ENCODE measurements around the gene COX10.
"Not testable (repeated sequence)": the region's sequence is repeated elsewhere in the genome, so short reads cannot be mapped to it uniquely, and the experiment has no call there.

COX10 gene

GRCh38 chr17:14152721-14153120 is 83.4 kb downstream of the COX10 start:
- no peak for DNase-seq (ENCODE audit: low spot score in 2 of 2)
- in situ Hi-C loops (cut with MboI; ENCODE audit: low sequenced_read_pairs), result no loop called here
- H3K27me3 ChIP-seq (ENCODE audit: low read depth), result no peaks in the 10 kb centered on the region
- no peak overlapping the region for H3K4me3 ChIP-seq
- H3K4me1 ChIP-seq, result no peaks in the 10 kb centered on the region
- no peaks in the 10 kb centered on the region for H3K36me3 ChIP-seq (replicated peaks)
- no peaks in the 10 kb centered on the region for H3K9me3 ChIP-seq

GRCh38 chr17:14153374-14153773 is 84.1 kb downstream of the COX10 start:
- no peak overlapping the region for H3K4me3 ChIP-seq

GRCh38 chr17:14156689-14157088 is 87.4 kb downstream of the COX10 start:
- DNase-seq (ENCODE audit: low spot score in 2 of 2), result no peak
- no peak overlapping the region for H3K4me3 ChIP-seq
- no peaks in the 10 kb centered on the region for H3K36me3 ChIP-seq (replicated peaks)
- no peaks in the 10 kb centered on the region for H3K27me3 ChIP-seq (ENCODE audit: low read depth)
- no peaks in the 10 kb centered on the region for H3K9me3 ChIP-seq
- in situ Hi-C loops (cut with MboI; ENCODE audit: low sequenced_read_pairs), result no loop called here
- H3K4me1 ChIP-seq, result no peaks in the 10 kb centered on the region

More at GRCh38 chr17:14153374-14153773, 84.1 kb downstream of the COX10 start:
- in situ Hi-C loops (cut with MboI; ENCODE audit: low sequenced_read_pairs), result no loop called here
- Histone ChIP-seq H3K4me1 (no peaks in the 10 kb centered on the region), H3K36me3 (replicated peaks) (no peaks in the 10 kb centered on the region), H3K27me3 (ENCODE audit: low read depth) (no peaks in the 10 kb centered on the region), H3K9me3 (no peaks in the 10 kb centered on the region)
- DNase-seq (ENCODE audit: low spot score in 2 of 2), result no peak

- Histone ChIP-seq H3K4me1 (no peaks in the 10 kb centered on the region), H3K36me3 (replicated peaks) (no peaks in the 10 kb centered on the region; the same call in 1 of the 2 replicates), H3K9me3 (no peaks in the 10 kb centered on the region), H3K4me3 (no peak overlapping the region), H3K27me3 (ENCODE audit: low read depth) (no peaks in the 10 kb centered on the region)
- no peak for DNase-seq (ENCODE audit: low spot score in 2 of 2)
- in situ Hi-C loops (cut with MboI; ENCODE audit: low sequenced_read_pairs), result no loop called here
These were observed 88.5 kb downstream of the COX10 start for GRCh38 chr17:14157822-14158221.

DNA sequence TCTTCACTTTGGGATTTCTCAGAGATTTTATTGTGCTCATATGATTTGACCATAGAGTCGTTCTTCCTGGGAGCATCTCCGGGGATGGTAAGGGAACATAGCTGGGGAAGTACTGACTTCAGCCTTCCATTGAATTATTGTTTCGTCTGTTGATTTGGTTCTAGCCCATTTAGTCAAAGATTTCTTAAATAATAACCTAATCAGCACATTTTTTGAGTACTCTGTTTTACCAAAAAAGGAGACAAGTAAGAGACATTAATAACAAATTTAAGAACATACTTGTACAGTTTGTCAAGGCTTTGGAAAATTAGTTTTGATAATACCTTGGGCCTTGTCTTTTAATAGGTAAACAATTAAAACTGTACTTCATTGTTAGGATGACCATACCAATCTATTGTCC is 89.4 kb downstream of the COX10 start:
- no peak for DNase-seq (ENCODE audit: low spot score in 2 of 2)
- H3K9me3 ChIP-seq, result no peaks in the 10 kb centered on the region
- in situ Hi-C loops (cut with MboI; ENCODE audit: low sequenced_read_pairs), result no loop called here
- no peaks in the 10 kb centered on the region for H3K4me1 ChIP-seq
- no peaks in the 10 kb centered on the region for H3K27me3 ChIP-seq (ENCODE audit: low read depth)
- no peaks in the 10 kb centered on the region; the same call in 1 of the 2 replicates for H3K36me3 ChIP-seq (replicated peaks)
- no peak overlapping the region for H3K4me3 ChIP-seq

DNA sequence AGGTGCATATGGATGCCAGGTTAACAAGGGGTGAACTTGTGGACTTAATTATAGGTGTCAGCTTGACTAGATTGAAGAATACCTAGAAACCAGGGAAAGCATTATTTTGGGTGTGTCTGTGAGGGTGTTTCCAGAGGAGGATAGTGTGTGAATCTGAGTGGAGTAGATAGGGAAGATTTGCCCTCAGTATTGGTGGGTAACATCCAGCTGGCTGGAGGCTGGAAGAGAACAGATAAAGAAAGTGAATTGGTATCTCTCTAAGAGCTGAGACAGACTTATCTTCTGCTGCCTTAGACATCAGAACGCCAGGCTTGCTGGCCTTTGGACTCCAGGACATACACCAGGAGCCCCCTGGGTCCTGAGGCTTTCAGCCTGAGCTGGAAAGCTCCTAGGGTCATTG is 92.1 kb downstream of the COX10 start:
- H3K27me3 ChIP-seq (ENCODE audit: low read depth), result no peaks in the 10 kb centered on the region
- no peak for DNase-seq (ENCODE audit: low spot score in 2 of 2)
- no peak overlapping the region for H3K4me3 ChIP-seq
- no peaks in the 10 kb centered on the region; the same call in 1 of the 2 replicates for H3K36me3 ChIP-seq (replicated peaks)
- peaks cover 2% of the 10 kb centered on the region; the same call in 1 of the 2 replicates for H3K4me1 ChIP-seq
- in situ Hi-C loops (cut with MboI; ENCODE audit: low sequenced_read_pairs), result no loop called here
- no peaks in the 10 kb centered on the region for H3K9me3 ChIP-seq

GRCh38 chr17:14165616-14166015 is 96.3 kb downstream of the COX10 start:
- no peak for DNase-seq (ENCODE audit: low spot score in 2 of 2)
- no peaks in the 10 kb centered on the region; the same call in 1 of the 2 replicates for H3K36me3 ChIP-seq (replicated peaks)
- H3K4me1 ChIP-seq, result peaks cover 2% of the 10 kb centered on the region; the same call in 1 of the 2 replicates
- H3K27me3 ChIP-seq (ENCODE audit: low read depth), result no peaks in the 10 kb centered on the region
- in situ Hi-C loops (cut with MboI; ENCODE audit: low sequenced_read_pairs), result no loop called here
- no peaks in the 10 kb centered on the region for H3K9me3 ChIP-seq
- H3K4me3 ChIP-seq, result no peak overlapping the region

GRCh38 chr17:14167831-14168230 is 98.5 kb downstream of the COX10 start:
- H3K36me3 ChIP-seq (replicated peaks); DNase-seq (ENCODE audit: low spot score in 2 of 2); H3K9me3 ChIP-seq; in situ Hi-C loops (cut with MboI; ENCODE audit: low sequenced_read_pairs); H3K4me1 ChIP-seq; H3K4me3 ChIP-seq; H3K27me3 ChIP-seq (ENCODE audit: low read depth): not testable (repeated sequence)

DNA sequence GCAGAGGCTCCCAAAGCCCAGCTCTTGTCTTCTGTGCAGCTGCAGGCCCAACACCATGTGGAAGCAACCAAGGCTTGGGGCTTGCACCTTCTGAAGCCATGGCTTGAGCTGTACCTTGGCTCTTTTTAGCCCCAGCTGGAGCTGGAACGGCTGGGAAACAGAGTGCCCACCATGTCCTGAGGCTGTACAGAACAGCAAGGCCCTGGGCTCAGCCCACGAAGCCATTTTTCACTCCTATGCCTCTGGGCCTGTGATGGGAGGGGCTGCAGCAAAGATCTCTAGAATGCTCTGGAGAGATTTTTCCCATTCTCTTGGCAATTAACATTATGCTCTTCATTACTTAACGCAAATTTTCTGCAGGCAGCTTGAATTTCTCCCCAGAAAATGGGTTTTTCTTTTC is 99.3 kb downstream of the COX10 start:
- Histone ChIP-seq H3K4me1 (peaks cover 2% of the 10 kb centered on the region; the same call in 1 of the 2 replicates), H3K4me3 (no peak overlapping the region), H3K36me3 (replicated peaks) (no peaks in the 10 kb centered on the region), H3K27me3 (ENCODE audit: low read depth) (no peaks in the 10 kb centered on the region), H3K9me3 (no peaks in the 10 kb centered on the region)
- in situ Hi-C loops (cut with MboI; ENCODE audit: low sequenced_read_pairs), result no loop called here
- no peak for DNase-seq (ENCODE audit: low spot score in 2 of 2)

GRCh38 chr17:14169287-14169686 is 100.0 kb downstream of the COX10 start:
- DNase-seq (ENCODE audit: low spot score in 2 of 2), result no peak
- no peaks in the 10 kb centered on the region for H3K9me3 ChIP-seq
- in situ Hi-C loops (cut with MboI; ENCODE audit: low sequenced_read_pairs), result no loop called here
- H3K4me3 ChIP-seq, result no peak overlapping the region
- H3K27me3 ChIP-seq (ENCODE audit: low read depth), result no peaks in the 10 kb centered on the region
- H3K4me1 ChIP-seq, result peaks cover 2% of the 10 kb centered on the region; the same call in 1 of the 2 replicates
- no peaks in the 10 kb centered on the region for H3K36me3 ChIP-seq (replicated peaks)

DNA sequence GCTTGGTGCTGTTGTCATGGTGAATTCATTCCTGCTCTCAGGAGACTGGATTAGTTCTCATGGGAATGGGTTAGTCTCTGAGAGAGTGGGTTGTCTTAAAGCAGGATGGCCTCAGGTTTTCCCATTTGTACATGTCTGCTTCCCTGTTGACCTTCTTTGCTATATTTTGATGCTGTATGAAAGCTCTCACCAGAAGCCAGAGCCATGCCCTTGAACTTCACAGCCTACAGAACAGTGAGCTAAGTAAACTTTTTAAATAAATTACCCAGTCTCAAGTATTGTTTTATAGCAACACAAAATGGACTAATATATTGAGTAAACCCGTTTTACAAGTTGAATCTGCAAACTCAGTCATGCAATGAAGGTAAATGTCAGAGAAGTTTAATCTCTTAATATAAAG is 100.6 kb downstream of the COX10 start:
- H3K27me3 ChIP-seq (ENCODE audit: low read depth), result no peaks in the 10 kb centered on the region
- in situ Hi-C loops (cut with MboI; ENCODE audit: low sequenced_read_pairs), result no loop called here
- no peaks in the 10 kb centered on the region; the same call in 1 of the 2 replicates for H3K4me1 ChIP-seq
- H3K4me3 ChIP-seq, result no peak overlapping the region
- no peak for DNase-seq (ENCODE audit: low spot score in 2 of 2)
- no peaks in the 10 kb centered on the region for H3K9me3 ChIP-seq
- H3K36me3 ChIP-seq (replicated peaks), result no peaks in the 10 kb centered on the region

DNA sequence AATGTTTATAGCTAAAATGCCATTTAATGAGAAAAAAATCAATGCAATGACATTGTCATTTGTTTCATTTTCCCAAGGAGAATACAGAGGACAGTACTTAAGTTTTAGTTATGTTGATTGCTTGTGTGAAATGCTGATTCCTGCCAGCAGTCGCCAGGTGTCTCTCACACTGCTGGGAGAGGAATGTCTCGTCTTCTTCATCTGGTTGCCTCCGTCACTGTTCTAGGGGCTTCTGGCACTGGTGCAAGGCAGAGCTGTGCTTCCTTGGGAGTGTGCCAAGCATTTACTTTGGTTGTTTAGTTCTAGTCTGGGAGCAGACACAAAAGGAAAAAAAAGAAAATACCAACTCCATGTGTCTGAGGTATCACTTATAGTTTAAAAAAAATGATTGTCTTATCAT is 107.7 kb downstream of the COX10 start:
- DNase-seq (ENCODE audit: low spot score in 2 of 2), result peak in 1 of 2 experiments; percentile 17
- in situ Hi-C loops (cut with MboI; ENCODE audit: low sequenced_read_pairs); H3K9me3 ChIP-seq; H3K4me3 ChIP-seq; H3K4me1 ChIP-seq; H3K36me3 ChIP-seq (replicated peaks); H3K27me3 ChIP-seq (ENCODE audit: low read depth): not testable (repeated sequence)

DNA sequence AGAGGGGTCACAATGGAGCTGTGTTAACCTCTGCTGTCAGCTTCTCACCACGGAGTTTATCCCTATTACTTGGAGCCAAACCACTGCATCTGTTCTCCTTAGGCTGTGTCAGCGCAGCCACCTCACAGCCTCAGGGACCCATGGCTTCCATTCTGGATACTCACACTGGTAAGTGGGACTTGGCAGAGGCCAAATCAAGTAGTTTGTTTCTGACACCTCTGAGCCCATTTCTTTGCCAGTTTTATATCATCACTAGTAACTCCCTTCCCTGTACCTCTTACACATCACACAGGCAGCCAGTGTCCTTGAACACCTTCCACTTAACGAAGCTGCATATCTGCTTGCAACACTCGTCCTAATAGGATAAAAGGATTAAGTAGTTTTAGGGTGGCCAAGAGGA is 108.5 kb downstream of the COX10 start:
- H3K36me3 ChIP-seq (replicated peaks); H3K4me1 ChIP-seq; DNase-seq (ENCODE audit: low spot score in 2 of 2); in situ Hi-C loops (cut with MboI; ENCODE audit: low sequenced_read_pairs); H3K4me3 ChIP-seq; H3K27me3 ChIP-seq (ENCODE audit: low read depth); H3K9me3 ChIP-seq: not testable (repeated sequence)

DNA sequence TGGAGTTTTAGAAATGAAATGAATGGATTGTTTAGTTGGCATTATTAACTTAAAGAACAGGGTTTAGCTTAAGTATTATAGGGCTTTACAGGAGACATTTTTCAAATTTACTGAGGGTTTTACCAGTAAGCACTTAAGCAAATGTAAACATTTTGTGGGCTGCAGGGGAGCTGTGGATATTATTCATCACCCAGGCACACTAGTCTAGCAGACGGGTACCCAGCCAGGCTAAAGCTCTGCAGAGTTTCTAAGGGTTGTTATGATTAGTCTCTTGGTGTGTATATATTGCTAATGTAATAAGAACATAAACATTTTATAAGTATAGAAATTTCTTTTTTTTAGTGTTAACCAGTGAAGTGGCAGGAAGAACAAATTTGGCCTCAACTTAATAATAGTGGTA is 110.6 kb downstream of the COX10 start:
- H3K4me3 ChIP-seq; in situ Hi-C loops (cut with MboI; ENCODE audit: low sequenced_read_pairs); H3K4me1 ChIP-seq; H3K27me3 ChIP-seq (ENCODE audit: low read depth); H3K36me3 ChIP-seq (replicated peaks); DNase-seq (ENCODE audit: low spot score in 2 of 2); H3K9me3 ChIP-seq: not testable (repeated sequence)

GRCh38 chr17:14182084-14182483 is 112.8 kb downstream of the COX10 start:
- H3K36me3 ChIP-seq (replicated peaks); H3K4me1 ChIP-seq; H3K27me3 ChIP-seq (ENCODE audit: low read depth); H3K4me3 ChIP-seq; H3K9me3 ChIP-seq; DNase-seq (ENCODE audit: low spot score in 2 of 2); in situ Hi-C loops (cut with MboI; ENCODE audit: low sequenced_read_pairs): not testable (repeated sequence)
